OCI-LY1 (cell line): Measurements from ENCODE around the gene CUX1.

Experiments
- CTCF ChIP-seq: fragments of 200-600 bp; sonication (generic), shearing (Covaris generic); IDR thresholded peaks from 2 replicates; pipeline ENCODE4 v1.5.1; 2017; ENCODE audit warnings: mild to moderate bottlenecking, antibody characterized with exemption, low read length, moderate library complexity, mixed read lengths
- EZH2 ChIP-seq: fragments of 200-600 bp; sonication (generic), shearing (Covaris generic); IDR thresholded peaks from 2 replicates; pipeline ENCODE4 v1.8.0; 2017; ENCODE audit warnings: borderline replicate concordance, mixed run types, mild to moderate bottlenecking, antibody characterized with exemption, low read length, moderate library complexity, mixed read lengths

DNA sequence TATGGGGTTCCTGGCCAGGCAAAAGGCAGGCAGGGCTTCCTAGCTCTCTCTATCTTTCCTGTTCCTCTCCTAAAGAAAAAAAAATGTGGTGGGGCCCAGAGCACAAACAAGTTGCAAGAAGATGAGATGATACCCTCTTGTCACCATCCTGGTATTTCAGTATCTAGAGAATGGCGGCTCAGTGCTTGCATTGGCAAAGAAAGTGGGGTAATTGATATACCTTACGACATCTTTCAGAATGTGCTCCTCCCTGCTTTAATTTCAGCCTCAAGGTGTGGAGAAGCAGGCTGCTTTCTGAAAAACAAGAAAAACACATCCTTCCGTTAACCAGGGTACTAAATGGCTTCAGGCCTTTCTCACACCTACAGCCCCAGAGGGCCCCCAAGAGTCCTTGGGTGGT is 34.5 kb upstream of the CUX1 start:
- TF ChIP-seq CTCF = no peak
- no peak for TF ChIP-seq EZH2
